HL-60/S4 treated with phorbol 12-myristate 13-acetate at 8.2 ng/mL for 4 days and 3 days (cell line): Measurements from ENCODE around the gene SEMA6B.

ENCODE experiments used
- in situ Hi-C: fragments of 300-500 bp; cut with MboI; formaldehyde crosslinking; loops from 2 replicates; pipeline ENCODE4 v1.15.0; 2022; ENCODE audit warnings: low sequenced_read_pairs

Gene SEMA6B

GRCh38 chr19:4588291-4588761, 28.8 kb upstream of the SEMA6B start:
- in situ Hi-C loops: no loop called here

- in situ Hi-C loops: no loop called here
These were observed 28.0 kb upstream of the SEMA6B start for GRCh38 chr19:4587527-4587926.

GRCh38 chr19:4586691-4587090, 27.2 kb upstream of the SEMA6B start:
- in situ Hi-C loops: no loop called here

- in situ Hi-C loops: no loop called here
These were observed 26.8 kb upstream of the SEMA6B start for GRCh38 chr19:4586245-4586644.

GRCh38 chr19:4585556-4585955, 26.1 kb upstream of the SEMA6B start:
- in situ Hi-C loops: no loop called here

GRCh38 chr19:4584670-4585460, 25.4 kb upstream of the SEMA6B start:
- in situ Hi-C loops: no loop called here

GRCh38 chr19:4583961-4584669, 24.6 kb upstream of the SEMA6B start:
- in situ Hi-C loops: no loop called here

- in situ Hi-C loops: no loop called here
These were observed 23.7 kb upstream of the SEMA6B start for GRCh38 chr19:4582980-4583842.

GRCh38 chr19:4581666-4582553, 22.4 kb upstream of the SEMA6B start:
- in situ Hi-C loops: no loop called here

GRCh38 chr19:4580961-4581665, 21.6 kb upstream of the SEMA6B start:
- in situ Hi-C loops: no loop called here

- in situ Hi-C loops: no loop called here
These were observed 20.8 kb upstream of the SEMA6B start for GRCh38 chr19:4580021-4580901.

GRCh38 chr19:4579389-4579788, 19.9 kb upstream of the SEMA6B start:
- in situ Hi-C loops: loop anchor here (5.0 kb wide), 1 partner anchor 53 kb away; no protein-coding TSS in a partner anchor

GRCh38 chr19:4578552-4579248, 19.2 kb upstream of the SEMA6B start:
- in situ Hi-C loops: loop anchor here (5.0 kb wide), 1 partner anchor 54 kb away; no protein-coding TSS in a partner anchor

- in situ Hi-C loops: loop anchor here (5.0 kb wide), 1 partner anchor 55 kb away; no protein-coding TSS in a partner anchor
These were observed 17.7 kb upstream of the SEMA6B start for GRCh38 chr19:4577020-4577782.

- in situ Hi-C loops: loop anchor here (5.0 kb wide), 1 partner anchor 56 kb away; no protein-coding TSS in a partner anchor
These were observed 16.8 kb upstream of the SEMA6B start for GRCh38 chr19:4576016-4576933.
